ENCODE results near the gene SLC23A2. TPM values are rescaled to one million over a fixed set of nuclear protein-coding genes. Genes with fewer than 3 reads are reported as not detected.

Gene SLC23A2
- total RNA-seq, 1 donor from 2014 or later, result 58.8 TPM

DNA sequence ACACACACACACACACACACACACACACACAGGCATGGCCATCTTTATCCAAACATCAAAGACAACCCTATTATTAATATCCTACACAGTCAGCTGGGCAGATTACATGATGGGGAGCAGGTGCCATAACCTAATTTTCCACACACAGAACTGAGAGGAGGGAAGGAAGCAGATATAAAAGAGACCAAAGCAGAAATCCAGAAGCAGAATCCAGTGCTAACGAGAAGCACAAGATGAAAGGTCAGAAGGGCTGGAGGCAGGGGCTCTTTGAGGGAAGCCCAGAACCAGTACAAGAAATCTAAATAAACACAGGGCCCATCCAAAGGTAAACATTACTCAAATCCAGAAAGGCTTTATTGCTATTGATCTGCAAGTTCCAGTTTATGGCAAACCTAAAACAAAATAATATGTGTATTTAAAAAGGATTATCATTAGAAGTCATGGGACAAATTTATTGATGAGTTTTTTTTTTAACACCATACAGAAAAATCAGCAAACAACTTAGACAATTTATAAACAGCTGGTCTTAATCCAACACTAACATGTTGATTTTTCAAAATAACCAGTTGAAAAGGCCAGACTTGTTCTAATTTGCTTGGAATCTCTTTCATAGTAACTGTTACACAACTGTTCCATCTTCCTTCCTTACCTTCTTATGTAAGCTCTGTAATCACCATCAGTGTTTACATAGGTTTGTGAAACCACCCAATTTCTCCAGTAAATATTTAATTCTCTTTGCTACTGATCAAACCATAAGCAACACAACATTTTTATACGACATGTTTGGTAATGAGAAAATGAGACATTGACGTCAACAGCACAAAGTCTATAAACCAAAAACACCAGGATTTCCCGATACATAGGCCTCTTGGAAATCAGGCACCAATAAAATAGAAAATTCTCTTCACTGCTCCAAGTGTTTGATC is 34.2 kb downstream of the SLC23A2 start:
- DNase-seq (ENCODE audit: low spot score), result no peak

DNA sequence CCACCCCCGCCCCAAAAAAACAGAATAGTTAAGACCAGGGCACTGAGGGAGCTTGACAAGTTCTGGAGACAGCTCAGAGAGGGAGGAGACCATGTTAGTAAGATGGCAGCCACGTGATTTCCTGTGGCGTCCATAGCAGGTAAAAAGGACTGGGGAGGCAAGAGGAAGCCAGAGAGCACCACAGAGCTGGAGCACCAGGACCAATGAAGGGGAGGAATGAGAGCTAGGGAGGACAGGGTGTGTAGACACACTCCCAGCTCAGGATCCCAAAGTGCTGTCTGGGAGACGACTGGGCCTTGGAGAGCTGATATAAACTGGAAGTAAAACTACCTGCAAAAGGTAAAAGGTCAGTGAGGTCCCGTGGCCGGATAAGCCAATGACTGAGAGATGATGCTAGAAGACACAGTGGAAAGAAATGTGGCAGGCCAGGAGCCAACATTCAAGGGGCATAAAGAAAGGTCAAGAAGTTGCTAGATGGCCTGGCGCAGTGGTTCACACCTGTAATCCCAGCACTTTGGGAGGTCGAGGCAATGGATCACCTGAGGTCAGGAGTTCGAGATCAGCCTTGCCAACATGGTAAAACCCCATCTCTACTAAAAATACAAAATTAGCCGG is 39.0 kb downstream of the SLC23A2 start:
- DNase-seq (ENCODE audit: low spot score), result no peak

DNA sequence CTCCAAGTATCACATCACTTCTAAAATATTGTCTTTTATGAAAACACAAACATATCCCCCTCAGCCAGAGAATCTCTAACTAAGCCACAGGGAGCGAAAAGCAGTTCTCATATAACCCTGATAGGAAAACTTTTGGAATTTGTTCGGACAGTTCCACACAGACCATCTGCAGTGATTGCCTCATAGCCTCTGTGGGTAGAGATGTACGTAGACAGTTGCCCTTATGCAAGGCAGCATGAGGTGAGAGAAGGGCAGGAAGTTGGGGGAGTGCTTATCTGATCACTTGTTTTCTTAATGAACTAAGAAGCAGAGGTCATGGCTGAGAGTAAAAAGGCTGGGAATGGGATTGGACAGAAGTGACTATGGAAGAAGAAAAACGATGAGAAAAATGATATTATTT is 39.6 kb downstream of the SLC23A2 start:
- no peak for DNase-seq (ENCODE audit: low spot score)

DNA sequence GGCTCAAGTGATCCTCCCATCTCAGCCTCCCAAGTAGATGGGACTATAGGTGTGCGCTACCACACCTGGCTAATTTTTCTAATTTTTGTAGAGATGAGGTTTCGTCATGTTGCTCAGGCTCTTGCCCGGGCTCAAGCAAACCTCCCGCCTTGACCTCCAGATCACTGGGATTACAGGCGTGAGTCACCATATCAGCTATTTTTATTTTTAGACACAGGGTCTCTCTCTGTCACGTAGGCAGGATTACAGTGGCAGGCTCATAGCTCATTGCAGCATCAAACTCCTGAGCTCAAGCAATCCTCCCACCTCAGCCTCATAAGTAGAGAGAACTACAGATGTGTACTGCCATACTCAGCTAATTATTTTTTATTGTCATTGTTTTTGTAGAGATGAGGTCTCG is 41.7 kb downstream of the SLC23A2 start:
- no peak for DNase-seq (ENCODE audit: low spot score)

DNA sequence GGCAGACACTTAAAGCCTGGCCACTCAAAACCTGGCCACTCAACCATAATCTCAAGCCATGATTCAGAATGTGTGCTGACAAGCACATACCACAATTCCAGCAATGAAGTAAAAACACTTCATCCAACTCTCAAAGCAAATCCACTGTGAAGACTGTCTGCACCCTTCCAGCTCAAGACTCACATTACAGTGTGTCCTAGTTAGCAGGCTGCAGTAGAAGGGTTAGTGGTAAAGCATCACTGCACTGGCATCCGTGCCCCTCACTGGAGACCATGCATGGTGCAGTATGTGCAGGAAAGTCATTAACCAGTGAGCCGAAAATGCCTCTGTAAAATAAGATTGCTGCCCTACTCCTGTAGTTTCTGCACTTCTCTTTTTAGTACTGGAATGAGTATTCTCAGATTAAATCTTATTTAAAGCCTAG is 43.4 kb downstream of the SLC23A2 start:
- DNase-seq (ENCODE audit: low spot score), result no peak

DNA sequence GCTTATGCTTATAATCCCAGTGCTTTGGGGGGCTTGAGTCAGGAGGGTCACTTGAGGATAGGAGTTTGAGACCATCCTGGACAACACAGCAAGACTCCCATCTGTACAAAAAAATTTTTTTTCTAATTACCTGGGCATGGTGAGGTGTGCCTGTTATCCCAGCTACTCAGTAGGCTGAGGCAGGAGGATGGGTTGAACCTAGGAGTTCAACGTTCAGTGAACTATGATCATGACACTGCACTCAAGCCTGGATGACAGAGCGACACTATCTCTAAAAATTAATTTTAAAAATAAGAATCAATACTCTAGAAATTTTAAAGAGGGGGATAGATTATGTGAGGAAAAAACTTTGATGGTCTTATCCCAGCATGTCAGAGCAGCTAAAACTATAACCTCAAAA is 44.1 kb downstream of the SLC23A2 start:
- DNase-seq (ENCODE audit: low spot score), result no peak

DNA sequence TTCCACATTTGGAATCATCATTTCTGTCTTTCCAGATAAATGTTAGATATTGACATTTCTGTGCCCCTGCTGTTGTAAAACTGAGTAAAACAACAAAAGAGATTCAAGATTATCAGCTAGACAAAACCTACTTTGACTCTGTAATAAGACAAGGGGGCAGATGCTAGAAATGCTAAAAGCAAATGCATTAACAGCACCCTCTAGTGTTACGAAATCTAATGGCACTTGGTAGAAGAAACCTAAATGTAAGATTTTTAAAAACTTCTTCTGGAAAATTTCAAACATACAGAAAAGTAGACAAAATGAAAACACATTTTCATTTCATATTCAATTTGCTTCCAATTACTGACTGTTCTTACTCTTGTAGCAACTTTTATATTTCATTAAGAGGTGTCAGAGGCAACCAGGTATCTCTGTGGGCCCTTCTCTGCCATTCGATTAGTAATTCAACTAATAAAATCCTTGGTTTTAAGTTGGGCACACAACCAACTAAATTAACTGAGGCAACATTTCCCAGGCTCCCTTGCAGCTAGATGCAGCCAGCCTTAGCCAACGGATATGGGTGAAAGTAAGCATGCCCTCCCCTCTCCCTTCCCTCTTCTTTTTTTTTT is 45.0 kb downstream of the SLC23A2 start:
- no peak for DNase-seq (ENCODE audit: low spot score)

DNA sequence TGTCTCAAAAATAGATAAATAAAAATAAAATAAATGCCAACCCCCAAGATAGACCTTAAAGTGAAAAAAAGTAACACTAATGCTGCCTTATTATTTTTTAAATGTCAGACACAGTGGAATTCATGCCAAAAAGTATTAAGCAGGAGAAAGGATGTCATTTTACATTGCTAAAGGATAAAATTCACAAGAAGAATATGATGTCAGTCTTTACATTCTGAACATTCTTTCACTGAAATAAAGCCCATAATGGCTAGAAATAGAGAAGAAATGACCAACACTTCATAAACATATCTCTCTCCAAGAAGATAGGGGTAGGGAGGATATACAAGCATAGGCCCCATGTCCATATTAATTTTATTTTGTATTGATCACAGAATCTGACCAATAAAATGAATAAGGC is 47.4 kb downstream of the SLC23A2 start:
- no peak for DNase-seq (ENCODE audit: low spot score)

DNA sequence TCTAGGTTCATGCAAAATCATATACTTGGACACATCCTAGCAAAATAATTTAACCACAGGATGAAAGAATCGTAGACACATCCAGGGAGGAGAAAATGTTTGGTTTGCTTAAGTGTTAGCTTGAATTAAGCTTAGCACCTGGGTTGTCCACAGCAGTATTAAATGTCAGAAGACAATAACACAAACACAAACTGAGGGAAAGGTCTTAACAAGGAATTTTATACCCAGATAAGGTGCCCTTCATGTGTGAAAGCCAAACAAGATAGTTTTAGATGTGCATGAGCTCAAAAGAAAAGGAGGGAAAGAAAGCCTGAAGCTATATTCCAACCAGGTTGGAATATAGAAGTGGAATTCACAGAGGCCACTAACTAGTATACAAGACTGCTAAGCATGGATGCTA is 49.1 kb downstream of the SLC23A2 start:
- no peak for DNase-seq (ENCODE audit: low spot score)

DNA sequence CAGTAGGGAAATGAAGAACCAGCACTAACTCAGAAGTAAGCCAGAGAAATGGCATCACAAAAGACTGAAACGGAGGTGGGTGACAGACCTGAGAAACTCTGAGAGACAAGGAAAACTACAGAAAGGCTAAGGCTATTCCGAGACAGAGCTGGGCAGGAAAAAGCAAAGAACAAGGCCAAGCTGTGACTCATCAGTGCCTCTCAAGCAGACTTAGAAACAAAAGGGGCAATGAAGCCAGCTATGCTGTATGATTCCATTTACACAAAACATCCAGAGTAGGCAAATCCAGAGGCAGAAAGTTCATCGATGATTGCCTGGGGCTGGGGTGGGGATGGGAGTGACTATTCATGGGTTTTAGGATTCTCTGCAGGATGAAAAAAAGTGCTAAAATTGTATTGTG is 50.0 kb downstream of the SLC23A2 start:
- no peak for DNase-seq (ENCODE audit: low spot score)

DNA sequence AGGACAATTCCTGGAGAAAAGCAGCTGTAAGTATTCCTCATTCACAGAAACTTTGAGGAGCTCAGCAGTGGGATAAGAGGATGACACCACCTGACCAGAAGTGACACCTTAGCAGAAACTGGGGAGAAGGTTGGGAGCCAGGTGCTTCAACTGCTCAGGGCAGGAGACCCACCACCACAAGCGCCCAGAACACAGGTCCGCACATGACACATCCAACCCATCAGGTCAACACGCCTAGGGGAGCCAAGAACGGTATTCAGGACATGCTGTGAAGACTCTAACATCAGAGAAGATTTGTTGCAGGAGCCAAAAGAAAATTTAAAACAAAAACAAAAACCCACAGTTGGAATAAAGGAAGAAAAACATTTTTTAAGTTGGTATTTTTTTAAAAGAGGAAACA is 50.5 kb downstream of the SLC23A2 start:
- no peak for DNase-seq (ENCODE audit: low spot score)

DNA sequence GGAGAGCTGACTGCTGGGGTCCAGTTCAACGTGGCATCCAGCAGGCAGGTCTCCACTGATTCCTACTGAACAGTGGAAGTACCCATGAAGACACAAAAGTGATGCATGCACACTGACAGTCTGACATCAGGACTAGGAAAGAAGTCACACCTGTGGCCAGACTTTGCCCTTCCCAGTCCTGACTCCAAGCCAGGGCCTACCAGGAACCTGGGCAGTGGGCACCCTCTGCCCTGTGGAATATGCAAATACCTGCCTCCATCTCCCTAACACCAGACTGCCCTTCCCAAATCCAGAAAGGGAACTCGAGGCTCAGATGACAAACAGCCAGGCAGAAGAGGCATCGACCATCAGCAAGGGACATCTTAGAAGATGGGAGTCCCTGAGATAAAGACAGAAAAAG is 50.9 kb downstream of the SLC23A2 start:
- no peak for DNase-seq (ENCODE audit: low spot score)

DNA sequence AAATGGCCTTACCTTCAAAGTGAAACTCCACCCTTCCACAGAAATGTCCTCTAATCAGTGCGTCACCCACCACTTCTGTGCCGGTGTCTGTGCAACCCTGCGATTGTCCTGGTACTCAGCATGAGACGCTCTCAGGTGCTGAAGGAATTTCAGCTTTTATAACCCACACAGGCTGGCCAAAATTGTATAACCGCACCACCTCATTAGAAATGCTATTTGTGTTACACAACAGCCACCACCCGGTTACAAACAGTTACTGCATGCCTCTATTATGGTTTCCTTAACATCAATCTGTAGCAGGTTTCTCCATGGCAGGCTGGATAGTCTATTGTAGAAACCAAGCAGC is 51.5 kb downstream of the SLC23A2 start:
- DNase-seq (ENCODE audit: low spot score), result peak; percentile 58

DNA sequence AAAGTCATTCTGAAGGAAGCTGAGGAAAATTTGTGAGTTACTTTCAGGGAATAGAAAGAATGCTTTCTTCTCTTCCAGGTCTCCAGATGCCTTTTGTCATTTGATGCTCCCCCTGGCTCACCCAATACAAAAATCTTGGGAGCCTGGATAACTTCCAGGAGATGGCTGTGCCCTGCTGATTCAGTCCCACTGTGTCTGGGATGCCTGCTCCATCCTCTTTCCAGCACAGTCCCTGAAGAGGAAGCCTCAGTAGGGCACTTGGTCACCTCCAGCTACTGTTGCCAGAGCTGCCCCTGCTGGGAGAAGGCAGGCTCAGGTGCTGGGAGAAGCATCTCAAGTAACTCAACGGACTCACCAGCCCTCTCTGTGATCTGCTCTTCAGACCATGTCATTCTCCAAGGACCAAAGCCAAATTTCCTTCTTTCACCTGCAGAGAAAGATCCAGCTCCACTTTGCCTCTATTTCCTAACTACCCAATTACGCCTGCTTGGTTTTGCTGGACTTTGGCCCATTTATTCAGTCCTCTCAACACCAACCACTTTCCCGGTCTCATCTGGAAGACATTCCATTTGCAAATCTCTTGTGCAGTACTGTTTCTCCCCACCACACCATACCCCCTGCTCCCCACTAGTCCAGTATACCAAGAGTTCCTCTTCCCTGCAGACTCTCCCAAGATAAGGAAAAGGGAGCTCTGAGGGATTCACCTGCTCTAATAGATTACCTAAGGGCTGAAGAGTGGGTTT is 53.3 kb downstream of the SLC23A2 start:
- DNase-seq (ENCODE audit: low spot score), result no peak

DNA sequence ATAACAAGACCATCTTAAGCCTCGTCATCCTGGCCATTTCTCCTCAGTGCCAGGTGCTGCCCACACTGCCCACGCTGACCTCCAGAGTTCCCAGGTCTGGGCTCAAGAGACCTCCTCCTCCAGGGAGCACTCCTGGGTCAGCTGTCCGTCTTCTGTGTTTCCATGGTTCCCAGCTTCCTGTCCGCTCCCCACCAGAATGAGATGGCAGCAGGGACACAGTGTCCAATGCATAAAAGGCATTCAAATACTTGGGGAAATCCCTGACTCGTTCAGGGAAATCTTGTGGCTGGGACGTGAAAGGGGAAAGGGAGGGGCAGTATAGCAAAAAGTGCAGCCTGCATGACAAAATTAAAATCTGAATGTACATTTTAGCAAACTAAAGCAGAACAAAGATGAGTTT is 54.3 kb downstream of the SLC23A2 start:
- DNase-seq (ENCODE audit: low spot score), result no peak

DNA sequence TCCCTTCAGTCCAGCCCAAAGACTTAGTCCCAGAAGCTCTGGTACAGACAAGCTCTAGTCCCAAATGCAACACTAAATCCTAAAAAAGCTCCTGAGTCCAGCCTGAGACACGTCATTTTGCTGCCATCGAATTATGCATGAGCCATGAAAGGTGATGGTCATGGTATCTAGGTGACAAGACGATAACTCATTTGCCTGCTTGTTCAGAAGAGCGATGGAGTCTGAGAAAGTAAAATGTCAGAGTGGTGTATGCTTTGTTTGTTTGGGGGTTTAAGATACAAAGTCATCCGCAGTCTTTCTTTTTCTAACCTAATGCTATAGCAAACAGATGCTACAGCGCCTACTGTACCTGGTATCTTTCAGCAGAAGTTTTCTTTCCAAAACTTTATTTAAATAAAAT is 54.7 kb downstream of the SLC23A2 start:
- DNase-seq (ENCODE audit: low spot score), result no peak

DNA sequence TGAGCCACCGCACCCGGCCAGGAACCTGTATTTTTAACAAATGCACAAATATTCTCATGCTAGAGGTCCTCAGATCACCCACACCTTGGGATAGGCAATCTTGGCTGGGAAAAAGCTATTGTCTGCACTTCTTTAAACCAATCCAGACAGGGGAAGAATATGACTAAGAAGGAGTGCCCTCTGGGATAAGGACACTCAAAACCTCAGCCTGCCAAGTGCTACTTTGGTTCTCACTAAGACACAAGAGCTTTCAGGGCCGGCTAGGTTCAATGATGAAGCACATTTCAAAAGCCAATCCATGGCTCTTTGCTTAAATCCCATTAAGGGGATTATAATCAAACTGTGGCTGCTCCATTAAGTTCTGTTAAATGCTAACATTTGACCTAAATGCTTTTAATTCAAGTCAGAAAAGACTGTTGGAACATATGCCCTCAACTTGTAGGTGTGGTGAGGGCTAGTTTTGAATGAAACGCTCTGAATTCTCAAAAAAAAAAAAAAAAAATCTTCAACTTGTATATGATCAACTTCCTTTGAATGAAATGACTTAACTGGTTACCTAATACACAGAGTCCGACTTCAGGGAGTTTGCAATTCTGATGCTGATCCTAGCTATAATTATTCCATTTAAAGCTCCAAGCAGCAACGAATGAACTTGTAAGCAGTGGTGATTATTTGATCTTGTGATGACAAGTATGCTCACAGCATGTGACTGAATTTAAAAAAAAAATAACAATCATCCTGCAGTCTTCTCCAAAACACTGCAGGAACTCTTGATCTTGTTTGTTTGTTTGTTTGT is 56.6 kb downstream of the SLC23A2 start:
- no peak for DNase-seq (ENCODE audit: low spot score)

DNA sequence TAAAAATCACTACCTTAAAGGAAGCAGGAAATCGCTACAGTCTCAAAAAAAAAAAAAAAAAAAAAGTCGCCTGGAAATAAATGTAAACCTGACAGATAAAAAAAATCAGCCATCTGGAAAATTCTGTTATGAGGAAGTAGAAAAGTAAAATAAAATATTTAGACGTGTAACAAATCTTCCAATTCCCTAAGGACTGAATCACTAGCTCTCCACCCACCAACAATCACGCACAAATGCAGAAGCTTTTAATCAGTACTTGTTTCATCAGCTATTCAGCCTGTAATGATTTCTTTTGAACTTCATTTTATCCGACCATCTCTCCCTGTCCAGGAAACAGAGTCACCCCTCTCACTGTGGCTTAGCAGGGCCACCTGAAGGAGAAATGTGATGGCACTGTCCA is 59.0 kb downstream of the SLC23A2 start:
- DNase-seq (ENCODE audit: low spot score), result no peak

DNA sequence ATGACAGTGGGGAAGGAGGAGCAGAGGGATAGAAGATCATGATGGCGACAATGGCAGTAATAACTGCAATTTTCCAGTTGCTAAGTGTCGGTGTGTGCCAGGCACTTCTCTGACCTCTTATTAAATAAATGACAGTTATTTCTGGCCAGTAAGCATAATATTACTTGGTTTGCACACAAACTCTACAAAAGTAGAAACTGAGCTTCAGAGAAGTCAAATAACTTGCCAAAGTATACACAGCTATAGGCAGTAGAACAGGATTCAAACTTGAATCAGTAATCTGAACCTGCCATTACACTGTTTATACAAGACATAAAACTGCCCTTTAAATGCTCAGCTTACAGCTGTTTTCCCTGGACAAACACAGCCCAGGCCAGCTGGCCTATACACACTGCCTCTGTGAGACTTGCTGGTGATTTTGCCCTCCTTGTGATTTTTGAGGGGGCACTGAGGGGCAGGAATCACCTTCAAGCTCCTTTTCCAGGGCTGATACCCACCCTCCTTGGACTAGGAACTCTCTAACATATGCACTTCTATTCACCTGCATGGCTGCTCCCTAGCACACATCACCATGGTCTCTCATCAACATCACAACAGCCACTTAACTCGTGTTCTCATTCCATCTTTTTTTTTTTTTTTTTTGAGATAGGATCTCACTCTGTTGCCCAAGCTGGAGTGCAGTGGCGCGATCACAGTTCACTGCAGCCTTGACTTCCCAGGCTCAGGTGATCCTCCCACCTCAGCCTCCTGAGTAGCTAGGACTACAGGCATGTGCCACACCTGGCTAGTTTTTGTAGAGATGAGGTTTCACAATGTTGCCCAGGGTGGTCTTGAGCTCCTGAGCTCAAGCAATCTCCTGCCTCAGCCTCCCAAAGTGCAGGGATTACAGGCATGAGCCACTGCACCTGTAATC is 63.6 kb downstream of the SLC23A2 start:
- no peak for DNase-seq (ENCODE audit: low spot score)

DNA sequence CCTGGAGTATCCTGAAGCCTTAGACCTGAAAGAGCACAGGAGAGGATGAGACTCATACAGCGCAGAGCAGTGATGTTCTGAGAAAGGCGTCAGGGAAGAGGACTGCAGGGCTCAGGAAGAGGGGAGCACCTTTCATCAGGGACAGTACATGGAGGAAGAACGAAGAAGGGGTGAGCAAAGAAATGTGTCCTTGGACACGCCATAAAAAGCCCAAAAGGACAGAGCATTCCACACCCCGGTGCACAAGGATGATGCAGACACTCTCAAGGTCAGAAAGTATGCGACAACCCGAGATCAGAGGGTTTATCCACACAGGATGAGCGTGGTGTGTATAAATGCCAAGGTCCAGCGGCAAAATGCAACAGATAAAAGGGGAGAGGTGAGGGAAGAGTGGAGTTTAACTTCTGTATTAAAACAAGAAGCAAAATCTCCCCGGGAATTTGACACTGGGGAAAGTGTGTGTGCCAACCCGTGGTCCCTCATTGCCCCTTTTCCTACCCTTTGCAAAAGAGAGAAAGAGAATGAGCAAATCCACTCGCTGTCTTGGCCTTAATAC is 64.4 kb downstream of the SLC23A2 start:
- no peak for DNase-seq (ENCODE audit: low spot score)
